Caco-2 (cell line): ENCODE results near the gene SIGMAR1. TPM values are rescaled to one million over a fixed set of nuclear protein-coding genes. Genes with fewer than 3 reads are reported as not detected.

Experiments used
- BruUV-seq: library from RNA; stranded (reverse); fragments of 400-500 nt; replicated peaks from 2 replicates; lab custom pipeline; 2021; lab: Mats Ljungman, UMichigan
- CTCF ChIA-PET: fragments of 300-600 bp; sonication (Branson Sonifier 250); formaldehyde crosslinking; loops from one replicate; lab custom pipeline; 2022; ENCODE audit warnings: antibody characterized with exemption; lab: Charles Lee
- POLR2A ChIA-PET: fragments of 300-600 bp; sonication (Branson Sonifier 250); formaldehyde crosslinking; loops from one replicate; lab custom pipeline; 2022; ENCODE audit warnings: antibody characterized with exemption; lab: Charles Lee
- DNase-seq, 2 experiments: peaks; one replicate each; pipeline versions ENCODE4 v3.0.0 to v3.0.0-alpha.2; 2020 to 2022
- H3K27me3 ChIP-seq: replicated peaks from 2 replicates; pipeline ENCODE4 v1.6.0; 2011; ENCODE audit warnings: low read length; ENCODE audit not compliant: control insufficient read depth, insufficient read depth
- H3K36me3 ChIP-seq: 2 replicates; pipeline ENCODE4 v1.5.1; 2011; ENCODE audit warnings: low read length; ENCODE audit not compliant: control insufficient read depth, insufficient read depth
- H3K4me1 ChIP-seq: fragments of 250-450 bp; sonication (Bioruptor Pico); 2 replicates; pipeline ENCODE4 v1.5.1; 2020; ENCODE audit warnings: mild to moderate bottlenecking
- H3K4me3 ChIP-seq: 2 replicates; pipeline ENCODE4 v1.5.1; 2011; ENCODE audit warnings: low read depth, mild to moderate bottlenecking, control low read depth, low read length
- H3K9me3 ChIP-seq: fragments of 250-450 bp; sonication (Bioruptor Pico); 2 replicates; pipeline ENCODE4 v1.5.1; 2020; ENCODE audit warnings: mild to moderate bottlenecking, moderate library complexity
- H3K27ac Mint-ChIP-seq: one replicate; pipeline ENCODE4 v1.8.0; 2022; ENCODE audit warnings: mixed read lengths; ENCODE audit not compliant: unreplicated experiment
- H3K27me3 Mint-ChIP-seq: one replicate; pipeline ENCODE4 v1.8.0; 2022; ENCODE audit warnings: mixed read lengths; ENCODE audit not compliant: insufficient read depth, unreplicated experiment
- H3K36me3 Mint-ChIP-seq: one replicate; pipeline ENCODE4 v1.8.0; 2022; ENCODE audit warnings: mild to moderate bottlenecking, mixed read lengths; ENCODE audit not compliant: insufficient read depth, unreplicated experiment
- H3K4me1 Mint-ChIP-seq: one replicate; pipeline ENCODE4 v1.8.0; 2022; ENCODE audit warnings: low read depth, mixed read lengths; ENCODE audit not compliant: unreplicated experiment
- H3K4me3 Mint-ChIP-seq: one replicate; pipeline ENCODE4 v1.8.0; 2022; ENCODE audit warnings: mild to moderate bottlenecking, moderate library complexity, mixed read lengths; ENCODE audit not compliant: unreplicated experiment
- H3K9me3 Mint-ChIP-seq: one replicate; pipeline ENCODE4 v1.8.0; 2022; ENCODE audit warnings: mixed read lengths; ENCODE audit not compliant: unreplicated experiment
- CTCF ChIP-seq, 2 experiments: fragments of 200-600 bp in 1 of 2; IDR thresholded peaks; 1 replicate in 1 of 2; 2 replicates in 1 of 2; pipeline versions ENCODE4 v1.5.1 to v1.8.0; 2011 to 2022; ENCODE audit warnings: antibody characterized with exemption in 1 of 2, control low read depth in 1 of 2, inconsistent platforms in 1 of 2, low read depth in 1 of 2, low read length in 1 of 2, mild to moderate bottlenecking in 1 of 2, moderate library complexity in 1 of 2; ENCODE audit not compliant: insufficient read depth in 1 of 2, severe bottlenecking in 1 of 2, unreplicated experiment in 1 of 2
- intact Hi-C: fragments of 100-400 bp; cut with micrococcal nuclease; formaldehyde crosslinking; loops from one replicate; pipeline ENCODE4 v1.10.0; 2022; ENCODE audit not compliant: unreplicated experiment
- total RNA-seq: library from RNA; stranded (reverse); gene quantifications from 2 replicates; pipeline ENCODE4 v1.2.3, GENCODE V29; 2022

The SIGMAR1 gene
- total RNA-seq, 1 experiment from 2014 or later: 102 TPM

GRCh38 chr9:34623374-34624235 lies 14.0 kb downstream of the SIGMAR1 start:
- no peak for DNase-seq
- no peaks in the 10 kb centered on the region for H3K36me3 ChIP-seq
- Mint-ChIP-seq H3K9me3 (no peaks in the 10 kb centered on the region), H3K36me3 (peaks cover 9% of the 10 kb centered on the region), H3K27ac (no peak overlapping the region), H3K27me3 (peaks cover 4% of the 10 kb centered on the region), H3K4me1 (peaks cover 17% of the 10 kb centered on the region), H3K4me3 (no peak overlapping the region)
- BruUV-seq: no TSS peak
- ChIA-PET POLR2A (no interaction called here), CTCF (interaction anchor here (1.4 kb wide), 1 partner anchor 10 kb away, joined by 4 read pairs; no protein-coding TSS in a partner anchor)
- intact Hi-C loops: no loop called here
- no peak for TF ChIP-seq CTCF (IDR thresholded peaks at IDR 0.05; ENCODE audit: insufficient read depth in 1 of 2, low read depth in 1 of 2, low read length in 1 of 2, severe bottlenecking in 1 of 2, unreplicated experiment in 1 of 2)
- H3K4me1 ChIP-seq: peaks cover 13% of the 10 kb centered on the region; the same call in 1 of the 2 replicates
- H3K4me3 ChIP-seq: no peak overlapping the region
- H3K27me3 ChIP-seq: no peaks in the 10 kb centered on the region; the same call in 1 of the 2 replicates
- H3K9me3 ChIP-seq: no peaks in the 10 kb centered on the region

GRCh38 chr9:34620061-34620994 lies 17.3 kb downstream of the SIGMAR1 start, which contains the start of gene DCTN3:
Gene DCTN3, minus strand, starts transcription at chr9:34620495. Its CDS starts 31 bp downstream, at chr9:34620464.
- peaks cover 6% of the 10 kb centered on the region for H3K36me3 Mint-ChIP-seq
- POLR2A ChIA-PET: interaction anchor here (0.6 kb wide), 1 partner anchor 268 kb away, joined by 3 read pairs; no protein-coding TSS in a partner anchor
- peak within 1 kb of the TSS; percentile 83 for H3K27ac Mint-ChIP-seq
- H3K9me3 Mint-ChIP-seq: no peaks in the 10 kb centered on the region
- H3K9me3 ChIP-seq: no peaks in the 10 kb centered on the region
- CTCF ChIA-PET: interaction anchor here (0.6 to 1.7 kb wide), 4 partner anchors 9 to 273 kb away, joined by 4 to 14 read pairs (median 6); partner anchors contain the start of genes ARID3C and GALT
- H3K4me3 ChIP-seq: peak within 1 kb of the TSS; percentile 53
- TF ChIP-seq CTCF (IDR thresholded peaks at IDR 0.05; ENCODE audit: insufficient read depth in 1 of 2, low read depth in 1 of 2, low read length in 1 of 2, severe bottlenecking in 1 of 2, unreplicated experiment in 1 of 2): no peak
- TSS peak; percentile 48 for BruUV-seq
- intact Hi-C loops: loop anchor here (1.0 kb wide), 1 partner anchor 8 kb away; the partner anchor contains the start of gene RPP25L
- H3K36me3 ChIP-seq: peaks cover 2% of the 10 kb centered on the region; the same call in 1 of the 2 replicates
- no peaks in the 10 kb centered on the region; the same call in 1 of the 2 replicates for H3K27me3 ChIP-seq
- peaks cover 7% of the 10 kb centered on the region; the same call in 1 of the 2 replicates for H3K4me1 ChIP-seq
- H3K27me3 Mint-ChIP-seq: no peaks in the 10 kb centered on the region
- peak within 1 kb of the TSS; percentile 73 for H3K4me3 Mint-ChIP-seq
- H3K4me1 Mint-ChIP-seq: peaks cover 8% of the 10 kb centered on the region
- DNase-seq: peak; percentile 90 to 93
